Fibroblast of lung (primary cell): ENCODE results near the gene HNF1B.

Source experiments
- CTCF ChIP-seq, 2 donors: IDR thresholded peaks in 1 of 2; conservative IDR thresholded peaks in 1 of 2; 1 replicate in 1 of 2; 2 replicates in 1 of 2; pipeline ENCODE4 v1.5.1; 2011 to 2012; ENCODE audit warnings: low read length in 2 of 2, control low read depth in 1 of 2, inconsistent platforms in 1 of 2, low read depth in 1 of 2, mild to moderate bottlenecking in 1 of 2
- EZH2 ChIP-seq: IDR thresholded peaks from 2 replicates; pipeline ENCODE4 v1.5.1; 2012; ENCODE audit warnings: low read length, control low read depth, mild to moderate bottlenecking; ENCODE audit errors: missing control alignments

DNA sequence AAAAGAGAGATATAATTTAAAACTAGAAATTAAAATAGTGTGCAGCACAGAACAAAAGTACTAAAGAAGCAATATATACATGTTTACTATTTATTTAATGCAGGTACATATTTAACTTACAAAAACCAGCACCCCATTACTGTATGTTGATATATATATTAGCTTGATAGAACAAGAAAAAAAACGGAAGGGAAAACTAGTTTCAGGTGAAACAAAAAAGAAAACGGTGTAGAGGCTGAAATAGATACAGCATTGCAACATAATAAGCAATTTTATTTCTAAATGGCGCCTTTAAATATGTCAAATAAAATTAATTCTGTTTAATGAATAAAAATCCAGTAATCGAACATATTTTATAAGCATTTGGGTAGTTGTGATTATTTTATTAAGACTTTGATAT, 3.9 kb downstream of the HNF1B start:
- TF ChIP-seq CTCF (conservative IDR thresholded peaks at IDR 0.05 in 1 of 2, IDR thresholded peaks at IDR 0.05 in 1 of 2; ENCODE audit: low read depth in 1 of 2, low read length in 2 of 2) (no peak), EZH2 (no peak)
